IPS-11a (cell line): ENCODE measurements around the gene ODF4.

Experiments used
- H3K4me3 ChIP-seq: one replicate; pipeline ENCODE4 v1.5.1; 2013; ENCODE audit warnings: low read depth, low read length, control low read depth

ODF4 gene, protein sequence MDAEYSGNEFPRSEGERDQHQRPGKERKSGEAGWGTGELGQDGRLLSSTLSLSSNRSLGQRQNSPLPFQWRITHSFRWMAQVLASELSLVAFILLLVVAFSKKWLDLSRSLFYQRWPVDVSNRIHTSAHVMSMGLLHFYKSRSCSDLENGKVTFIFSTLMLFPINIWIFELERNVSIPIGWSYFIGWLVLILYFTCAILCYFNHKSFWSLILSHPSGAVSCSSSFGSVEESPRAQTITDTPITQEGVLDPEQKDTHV

DNA sequence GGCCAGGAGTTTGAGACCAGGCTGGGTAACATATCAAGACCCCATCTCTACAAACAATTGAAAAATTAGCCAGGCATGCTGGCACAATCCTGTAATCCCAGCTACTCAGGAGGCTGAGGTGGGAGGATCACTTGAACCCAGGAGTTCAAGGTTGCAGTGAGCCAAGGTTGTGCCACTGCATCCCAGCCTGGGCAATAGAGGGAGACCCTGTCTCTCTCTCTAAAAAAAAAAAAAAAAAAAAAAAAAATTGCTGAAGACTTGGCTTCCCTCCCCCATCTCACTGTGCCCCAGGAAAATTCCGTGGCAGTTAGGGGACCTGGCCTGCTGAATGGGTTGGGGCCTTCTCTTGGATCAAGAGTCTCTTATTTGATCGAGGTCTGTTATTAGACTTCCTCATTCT is at the start of gene ODF4:
TSS of gene ODF4 (plus strand) at position 301 of the 400 bp plus-strand sequence. CDS start 212 bp downstream, outside the sequence.
- H3K4me3 ChIP-seq = no peak within 1 kb of the TSS

DNA sequence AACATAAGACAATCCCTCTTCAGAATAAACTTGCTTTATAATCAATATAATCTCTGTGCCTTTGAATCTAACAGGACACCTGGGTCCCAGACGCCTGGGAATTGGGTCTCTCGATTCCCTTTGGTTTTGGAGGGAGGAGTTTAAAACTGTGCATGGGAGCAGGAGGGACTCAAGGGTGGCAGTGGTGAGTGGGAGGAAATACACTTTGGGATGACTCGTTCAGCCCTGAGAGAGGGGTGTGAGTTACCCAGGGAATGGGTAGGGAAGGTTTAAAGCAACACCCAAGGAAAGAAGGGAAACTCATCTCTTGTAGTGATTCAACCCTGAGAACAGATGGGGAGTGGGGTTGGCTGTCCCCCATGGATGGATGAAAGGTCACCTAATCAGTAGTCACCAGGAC is 49.6 kb upstream of the ODF4 start:
- H3K4me3 ChIP-seq = no peak overlapping the region

DNA sequence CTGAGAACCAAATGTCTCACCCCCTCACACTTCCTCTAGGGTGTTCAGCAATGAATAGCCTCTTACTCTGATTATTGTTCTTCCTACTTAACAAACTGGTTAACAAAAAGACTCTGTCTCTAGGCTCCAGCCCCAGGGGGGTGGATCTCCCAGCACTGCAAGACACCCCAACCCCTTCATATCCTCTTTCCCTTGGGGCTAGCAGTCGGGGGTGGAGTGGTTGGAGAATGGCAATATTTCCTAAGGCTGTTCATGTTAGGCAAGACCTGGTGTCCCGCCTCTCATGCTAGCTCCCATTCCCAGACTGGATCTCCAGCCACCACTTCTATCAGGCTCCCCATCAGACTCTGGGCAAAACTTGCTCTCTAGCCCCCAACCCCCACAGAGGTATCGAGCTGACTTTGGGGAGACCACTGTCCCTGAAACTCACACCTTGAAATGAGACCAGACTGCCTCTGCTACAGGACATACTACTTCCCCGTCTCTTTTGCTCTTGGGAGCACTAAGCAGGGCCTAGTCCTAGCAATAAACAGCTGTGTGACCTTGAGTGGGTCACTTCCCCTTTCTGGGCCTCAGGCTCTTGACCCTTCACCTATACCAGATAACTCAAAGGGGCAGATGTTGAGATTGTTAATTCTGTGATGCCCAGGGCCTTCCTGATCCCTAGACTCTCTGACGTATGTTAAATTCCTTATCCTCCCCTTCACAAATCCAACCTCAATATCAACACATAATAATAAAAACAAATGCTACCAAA is 46.8 kb upstream of the ODF4 start:
- no peak overlapping the region for H3K4me3 ChIP-seq

DNA sequence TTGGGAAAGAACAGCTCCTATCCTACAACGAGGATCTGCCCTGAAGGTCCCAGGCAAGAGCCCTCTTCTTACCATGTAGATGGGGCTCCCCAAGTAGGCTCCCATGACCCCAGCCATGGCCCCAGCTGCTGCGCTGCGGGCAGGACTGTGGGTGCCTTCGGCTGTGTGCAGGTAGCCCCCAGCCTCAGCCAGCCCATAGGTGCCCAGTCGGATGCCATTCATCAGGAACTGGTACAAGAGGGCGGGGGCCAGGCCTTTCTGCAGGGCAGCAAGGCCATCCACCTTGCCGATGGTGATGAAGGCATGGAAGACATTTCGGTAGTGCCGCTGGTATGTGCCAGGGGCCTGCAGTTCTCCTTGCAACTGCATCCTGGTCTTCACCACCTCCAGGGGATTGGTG is 45.3 kb upstream of the ODF4 start:
- H3K4me3 ChIP-seq = no peak overlapping the region

DNA sequence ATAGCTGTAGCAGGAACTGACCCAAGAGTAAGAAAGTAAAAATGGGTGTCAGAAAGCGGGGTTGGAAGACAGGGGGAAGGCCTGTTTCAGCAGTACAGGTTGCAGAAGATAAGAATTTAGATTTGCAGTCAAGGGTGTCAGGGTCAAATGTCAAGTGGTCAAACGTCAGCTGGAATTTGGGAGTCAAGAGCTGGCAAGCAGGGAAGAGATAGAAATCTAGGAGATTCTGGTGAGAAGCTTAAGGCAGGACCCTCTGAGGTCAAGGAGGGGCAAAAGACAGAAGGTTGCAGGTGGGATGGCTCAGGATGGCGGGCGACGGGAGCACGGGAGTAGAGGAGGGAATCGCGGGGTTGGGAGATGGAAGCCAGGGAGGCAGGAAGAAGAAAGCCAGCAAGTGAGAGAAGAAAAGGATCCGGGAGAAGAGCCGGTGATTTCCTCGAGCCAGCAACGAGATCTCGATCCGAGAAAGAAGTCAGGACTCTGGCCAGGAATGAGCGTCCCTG is 44.8 kb upstream of the ODF4 start:
- peak overlapping the region; percentile 69 for H3K4me3 ChIP-seq

DNA sequence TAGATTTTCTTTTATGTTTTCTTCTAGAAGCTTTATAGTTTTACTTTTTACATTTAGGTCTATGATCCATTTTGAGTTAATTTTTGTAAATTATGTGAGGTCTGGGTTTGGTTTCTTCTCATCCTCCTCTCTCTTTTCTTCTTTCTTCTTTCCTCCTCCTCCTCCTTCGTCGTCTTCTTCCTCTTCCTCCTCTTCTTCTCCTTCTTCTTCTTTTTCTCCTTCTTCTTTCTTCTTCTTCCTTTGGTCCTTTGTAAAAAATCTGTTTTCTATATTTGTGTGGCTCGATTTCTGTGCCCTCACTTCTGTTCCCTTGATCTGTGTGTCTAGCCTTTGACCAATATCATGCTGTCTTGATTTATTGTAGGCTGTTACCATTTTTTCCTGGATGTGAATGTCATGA is 39.4 kb upstream of the ODF4 start:
- no peak overlapping the region for H3K4me3 ChIP-seq

DNA sequence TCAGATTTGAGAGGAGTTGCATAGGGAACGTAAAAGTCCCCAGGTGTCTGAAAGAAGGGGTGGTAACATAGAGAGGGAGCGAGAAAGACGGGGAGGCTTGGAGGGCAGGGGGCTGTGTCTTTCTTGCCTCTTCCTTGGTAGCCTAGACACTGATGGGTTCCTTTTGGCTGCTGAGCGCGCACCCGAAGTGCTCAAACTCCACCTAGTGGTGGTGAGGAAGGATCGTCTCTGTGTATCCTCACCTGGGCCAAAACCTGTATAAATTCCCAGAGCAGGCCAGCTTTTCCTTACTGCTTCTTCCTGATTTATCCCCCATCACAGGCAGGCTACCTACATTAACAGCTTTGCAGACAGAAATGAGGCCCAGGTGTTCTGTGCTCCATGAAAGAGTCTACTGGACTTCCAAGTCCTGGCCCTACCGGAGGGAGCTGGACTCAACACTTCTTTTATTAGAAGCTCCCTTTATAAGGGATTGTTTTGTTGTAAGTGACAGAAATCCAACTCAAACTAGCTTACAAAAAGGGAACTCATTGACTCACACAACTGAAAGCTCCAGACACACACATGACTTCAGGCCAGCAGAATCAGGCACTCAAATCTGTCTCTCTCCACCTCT is 38.9 kb upstream of the ODF4 start:
- no peak overlapping the region for H3K4me3 ChIP-seq

DNA sequence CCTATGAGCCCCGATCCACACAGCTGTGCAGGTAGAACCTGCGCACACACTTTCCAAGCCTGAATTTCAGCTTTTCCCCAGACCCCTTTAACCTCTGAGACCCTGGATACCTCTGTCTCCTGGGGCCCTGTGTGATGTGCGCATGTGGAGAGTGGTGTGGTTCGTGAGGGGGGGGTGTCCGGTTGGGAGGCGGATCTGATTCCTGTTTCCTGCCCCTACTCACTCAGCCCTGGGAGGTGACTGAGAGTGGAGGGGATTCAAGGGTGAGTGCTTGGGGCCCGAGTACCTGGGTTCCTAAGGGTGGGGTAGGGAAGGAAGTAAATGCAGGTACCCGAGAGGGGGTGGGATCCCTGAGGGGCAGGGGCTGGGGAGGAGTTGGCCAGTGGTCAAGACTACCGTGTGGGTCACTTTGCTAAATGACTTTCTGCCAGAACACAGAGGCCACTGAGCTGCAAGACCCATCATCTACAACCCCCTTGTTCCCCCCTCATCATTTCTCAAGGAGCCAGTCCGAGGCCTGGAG is 29.0 kb upstream of the ODF4 start:
- no peak overlapping the region for H3K4me3 ChIP-seq

DNA sequence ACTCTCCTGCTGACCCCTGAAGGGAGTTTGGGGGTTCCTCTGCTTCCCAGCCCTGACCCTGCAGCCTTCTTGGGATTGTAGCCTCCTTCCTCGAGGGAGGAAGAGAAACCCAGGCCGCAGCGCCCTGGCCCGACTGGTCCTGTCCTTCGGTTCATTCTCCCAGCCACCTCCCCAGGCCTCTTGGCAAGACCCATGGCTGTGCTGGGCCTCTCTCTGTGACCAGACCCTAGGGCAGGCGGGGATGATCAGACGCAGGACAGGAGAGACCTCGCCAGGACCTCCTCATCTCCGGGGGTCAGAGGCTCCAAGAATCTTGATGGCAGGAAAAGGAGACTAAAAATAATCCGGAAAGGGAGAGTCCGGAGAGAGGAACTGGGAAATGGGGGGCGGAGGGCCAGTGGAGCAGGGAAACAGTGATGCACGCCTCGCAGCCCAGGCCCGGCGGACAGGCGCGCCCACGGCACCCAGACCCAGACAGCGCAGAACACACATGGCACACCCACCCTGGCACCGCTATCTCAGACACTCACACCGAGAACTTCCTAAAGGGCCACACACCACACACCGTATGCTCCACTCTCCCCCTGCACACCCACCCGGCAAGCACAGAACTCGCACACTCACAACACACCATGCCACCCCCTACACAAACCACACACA is 28.4 kb upstream of the ODF4 start:
- no peak overlapping the region for H3K4me3 ChIP-seq

DNA sequence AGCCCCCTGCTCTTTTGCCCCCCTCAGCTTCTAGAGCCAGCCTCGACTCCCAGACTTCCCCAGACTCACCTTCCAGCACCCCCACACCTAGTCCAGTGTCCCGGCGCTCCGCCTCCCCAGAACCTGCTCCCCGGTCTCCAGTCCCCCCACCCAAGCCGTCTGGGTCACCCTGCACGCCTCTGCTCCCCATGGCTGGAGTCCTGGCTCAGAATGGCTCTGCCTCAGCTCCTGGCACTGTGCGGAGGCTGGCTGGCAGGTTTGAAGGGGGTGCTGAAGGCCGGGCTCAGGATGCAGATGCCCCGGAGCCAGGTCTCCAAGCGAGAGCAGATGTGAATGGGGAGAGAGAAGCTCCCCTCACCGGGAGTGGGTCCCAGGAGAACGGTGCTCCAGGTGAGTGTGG is 27.4 kb upstream of the ODF4 start:
- H3K4me3 ChIP-seq = no peak overlapping the region

DNA sequence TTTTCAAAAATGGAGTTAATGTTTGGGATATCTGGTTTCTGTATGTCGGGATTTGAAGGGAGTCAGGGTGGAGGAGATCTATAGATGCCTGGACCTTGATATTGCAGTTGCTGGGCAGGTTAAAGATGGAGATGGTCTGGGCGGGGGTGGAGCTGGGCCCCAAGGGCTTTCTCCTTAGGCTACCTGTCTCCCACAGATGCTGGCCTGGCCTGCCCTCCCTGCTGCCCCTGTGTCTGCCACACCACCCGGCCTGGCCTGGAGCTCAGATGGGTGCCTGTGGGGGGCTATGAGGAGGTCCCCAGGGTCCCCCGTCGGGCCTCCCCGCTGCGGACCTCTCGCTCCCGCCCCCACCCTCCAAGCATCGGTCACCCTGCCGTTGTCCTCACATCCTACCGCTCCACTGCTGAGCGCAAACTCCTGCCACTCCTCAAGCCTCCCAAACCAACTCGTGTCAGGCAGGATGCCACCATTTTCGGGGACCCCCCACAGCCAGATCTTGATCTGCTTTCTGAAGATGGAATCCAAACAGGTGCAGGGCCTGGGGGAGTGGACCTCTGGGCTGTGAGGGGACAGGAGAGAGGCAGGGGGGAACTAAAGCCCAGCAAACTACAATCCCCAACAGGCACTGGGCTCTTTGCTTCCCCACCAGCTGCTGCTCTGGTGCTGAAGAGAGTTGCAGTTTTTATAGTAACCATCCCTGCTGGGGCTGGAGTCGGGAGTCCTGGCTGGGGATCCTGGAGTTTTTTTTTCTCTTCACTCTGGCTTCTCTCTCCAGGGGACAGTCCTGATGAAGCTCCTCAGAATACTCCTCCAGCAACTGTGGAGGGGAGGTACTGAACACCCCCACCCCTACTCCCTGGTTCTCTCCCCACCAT is 26.7 kb upstream of the ODF4 start:
- H3K4me3 ChIP-seq = no peak overlapping the region

DNA sequence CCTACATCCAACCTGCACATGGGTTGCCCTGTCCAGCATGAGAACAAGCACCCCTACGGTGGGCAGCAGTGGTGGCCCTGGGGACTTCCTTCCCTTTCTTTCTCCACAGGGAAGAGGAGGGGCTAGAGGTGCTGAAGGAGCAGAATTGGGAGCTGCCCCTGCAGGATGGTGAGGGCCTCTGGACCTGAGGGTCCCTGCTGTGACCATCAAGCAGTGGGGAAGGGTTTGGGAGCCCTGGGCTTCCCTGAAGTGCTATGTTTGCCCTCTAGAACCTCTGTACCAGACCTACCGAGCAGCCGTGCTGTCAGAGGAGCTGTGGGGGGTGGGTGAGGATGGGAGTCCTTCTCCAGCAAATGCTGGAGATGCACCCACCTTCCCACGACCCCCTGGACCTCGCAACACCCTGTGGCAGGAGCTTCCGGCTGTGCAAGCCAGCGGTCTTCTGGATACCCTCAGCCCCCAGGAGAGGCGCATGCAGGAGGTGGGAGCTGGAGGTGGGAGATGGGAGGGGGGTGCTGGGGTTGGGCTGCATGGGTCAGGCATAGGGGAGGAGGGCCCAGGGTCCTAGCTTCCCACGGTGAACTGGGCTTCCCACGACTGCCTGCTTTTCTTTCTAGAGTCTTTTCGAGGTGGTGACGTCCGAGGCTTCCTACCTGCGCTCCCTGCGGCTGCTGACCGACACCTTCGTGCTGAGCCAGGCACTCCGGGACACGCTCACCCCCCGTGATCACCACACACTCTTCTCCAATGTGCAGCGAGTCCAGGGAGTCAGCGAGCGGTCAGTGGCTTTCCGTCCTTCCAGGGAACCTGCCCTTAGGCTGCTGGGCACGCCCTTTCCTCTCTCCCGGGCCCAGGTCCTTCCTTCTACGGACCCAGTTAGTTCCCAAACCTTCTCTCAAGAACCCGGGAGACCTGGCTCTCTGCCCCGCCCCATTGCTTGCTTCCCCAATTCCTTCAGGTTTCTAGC is 24.6 kb upstream of the ODF4 start:
- peak overlapping the region; percentile 52 for H3K4me3 ChIP-seq

DNA sequence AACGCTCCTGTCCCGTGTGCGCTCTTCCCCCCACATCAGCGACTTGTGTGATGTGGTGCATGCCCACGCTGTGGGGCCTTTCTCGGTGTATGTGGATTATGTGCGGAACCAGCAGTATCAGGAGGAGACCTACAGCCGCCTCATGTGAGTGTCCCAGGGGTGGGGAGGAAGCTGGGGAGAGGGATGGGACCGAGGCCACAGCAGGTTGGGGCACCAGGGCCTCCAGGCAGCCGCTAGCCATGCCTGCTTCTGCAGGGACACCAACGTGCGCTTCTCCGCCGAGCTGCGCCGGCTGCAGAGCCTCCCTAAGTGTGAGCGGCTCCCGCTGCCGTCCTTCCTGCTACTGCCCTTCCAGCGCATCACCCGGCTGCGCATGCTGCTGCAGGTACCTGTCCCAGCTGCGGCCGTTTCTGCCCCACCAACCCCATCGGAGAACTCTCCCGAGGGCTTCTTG is 23.8 kb upstream of the ODF4 start:
- H3K4me3 ChIP-seq = peak overlapping the region; percentile 52

DNA sequence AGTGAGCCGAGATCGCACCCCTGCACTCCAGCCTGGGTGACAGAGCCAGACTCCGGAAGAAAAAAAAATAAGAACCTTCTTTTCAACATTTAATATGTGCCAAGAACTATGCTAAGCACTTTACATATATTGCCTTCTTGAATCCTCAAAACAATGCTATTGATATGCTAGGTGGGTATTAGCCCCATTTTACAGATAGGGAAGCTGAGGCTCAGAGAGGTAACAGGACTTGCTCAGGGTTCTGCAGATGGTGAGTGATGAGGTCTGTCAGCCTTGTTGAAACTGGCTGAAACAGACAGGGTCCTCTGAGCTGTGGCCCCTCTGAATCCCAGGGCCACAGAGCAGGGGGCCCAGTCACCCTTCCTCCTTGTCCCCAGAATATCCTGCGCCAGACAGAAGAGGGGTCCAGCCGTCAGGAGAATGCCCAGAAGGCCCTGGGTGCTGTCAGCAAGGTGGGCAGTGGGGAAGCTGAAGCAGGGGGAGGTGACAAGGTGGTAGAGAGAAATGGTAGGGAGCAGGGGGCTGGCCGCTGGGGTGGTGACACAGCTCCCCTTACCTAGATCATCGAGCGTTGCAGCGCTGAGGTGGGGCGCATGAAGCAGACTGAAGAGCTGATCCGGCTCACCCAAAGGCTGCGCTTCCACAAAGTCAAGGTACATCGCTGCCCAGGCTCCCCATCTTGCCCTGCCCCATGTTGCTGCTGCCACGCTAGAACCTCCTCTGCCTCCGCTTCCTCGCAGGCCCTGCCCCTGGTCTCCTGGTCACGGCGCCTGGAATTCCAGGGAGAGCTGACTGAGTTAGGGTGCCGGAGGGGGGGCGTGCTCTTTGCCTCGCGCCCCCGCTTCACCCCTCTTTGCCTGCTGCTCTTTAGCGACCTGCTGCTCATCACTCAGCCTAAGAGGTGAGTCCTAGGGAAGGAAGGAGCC is 21.4 kb upstream of the ODF4 start:
- H3K4me3 ChIP-seq = no peak overlapping the region

DNA sequence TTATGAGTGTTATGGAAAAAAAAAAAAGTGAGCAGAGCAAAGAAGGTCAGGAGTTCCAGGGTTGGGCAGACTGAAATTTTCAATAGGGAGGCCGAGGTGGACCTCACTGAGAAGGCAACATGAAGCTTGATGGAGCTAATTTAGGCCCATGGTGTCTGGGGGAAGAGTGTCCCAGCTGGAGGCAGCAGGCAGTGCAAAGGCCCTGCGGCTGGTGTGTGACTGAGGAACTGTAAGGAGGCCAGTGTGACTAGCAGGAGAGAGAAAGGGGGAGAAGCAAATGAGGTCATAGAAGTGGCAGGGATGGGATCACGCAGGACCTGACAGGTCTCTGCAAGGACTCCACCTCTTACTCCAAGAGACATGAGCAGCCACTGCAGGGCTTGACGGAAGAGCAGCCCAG is 19.4 kb upstream of the ODF4 start:
- H3K4me3 ChIP-seq = no peak overlapping the region

DNA sequence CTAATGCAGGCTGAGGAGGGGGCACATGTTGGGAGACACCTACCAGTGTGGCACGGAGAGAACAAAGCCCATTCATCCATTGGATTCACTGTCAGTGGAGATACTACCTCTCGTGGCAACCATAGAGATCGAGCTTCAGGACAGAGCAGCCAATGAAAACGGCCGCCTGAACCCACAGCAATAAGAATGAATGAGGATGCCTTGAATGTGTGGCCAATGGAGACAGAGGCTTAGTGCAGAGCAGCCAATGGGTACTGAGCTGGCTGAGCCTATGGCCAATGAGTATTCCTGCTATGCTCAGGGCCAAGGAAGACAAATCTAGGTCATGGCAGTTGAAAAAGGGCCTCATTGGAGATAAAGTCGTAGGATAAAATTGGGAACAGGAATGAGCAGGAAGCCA is 18.6 kb upstream of the ODF4 start:
- H3K4me3 ChIP-seq = no peak overlapping the region

DNA sequence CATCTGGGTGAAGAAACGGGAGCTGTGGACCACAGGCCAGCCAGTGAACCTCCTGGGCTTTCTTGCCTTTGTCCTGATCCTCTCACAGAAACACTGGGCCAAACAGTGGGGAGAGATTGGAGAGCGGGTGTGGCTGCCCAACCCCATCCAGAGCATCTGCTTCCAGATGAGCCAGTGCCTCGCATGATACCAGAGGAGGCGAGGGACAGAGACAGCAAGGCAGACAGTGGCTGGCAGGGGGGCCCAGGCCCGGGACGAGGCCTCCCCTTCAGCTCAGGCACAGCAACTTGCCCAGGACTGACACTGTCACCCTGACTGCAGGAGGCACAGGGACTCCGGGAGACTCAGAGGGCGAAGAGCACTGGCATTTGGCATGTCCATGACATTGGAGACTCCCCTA is 17.6 kb upstream of the ODF4 start:
- no peak overlapping the region for H3K4me3 ChIP-seq

DNA sequence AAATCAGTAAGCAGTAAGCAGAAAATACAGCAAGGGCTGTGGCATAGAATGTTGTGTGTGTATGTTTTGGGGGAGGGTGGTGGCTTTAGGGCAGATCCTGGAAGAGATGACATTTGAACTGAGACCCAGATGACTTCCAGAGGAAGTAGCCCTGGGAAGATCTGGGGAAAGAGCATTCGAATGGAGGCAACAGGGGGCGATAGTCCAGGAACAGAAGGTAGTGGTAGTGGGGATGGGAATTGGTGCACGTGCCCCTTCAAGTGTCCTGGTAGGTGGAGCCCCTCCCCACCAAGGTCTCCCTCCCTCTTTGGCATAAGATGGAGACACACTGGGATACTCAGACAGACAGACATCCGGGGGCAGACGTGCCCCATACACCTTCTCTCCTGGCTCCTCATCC is 15.5 kb upstream of the ODF4 start:
- H3K4me3 ChIP-seq = no peak overlapping the region
